SJCRH30 (cell line): ENCODE measurements around the gene ZNF732. TPM values are rescaled to one million over a fixed set of nuclear protein-coding genes. Genes with fewer than 3 reads are reported as not detected.
"Not testable (repeated sequence)": the region's sequence is repeated elsewhere in the genome, so short reads cannot be mapped to it uniquely, and the experiment has no call there.

Source experiments
- DNase-seq, 2 experiments: peaks; one replicate each; pipeline ENCODE4 v3.0.0-alpha.2; 2015 to 2020
- H3K27ac ChIP-seq: fragments of 250-450 bp; sonication (Bioruptor Pico); 2 replicates; pipeline ENCODE4 v1.5.1; 2020; ENCODE audit warnings: mild to moderate bottlenecking, moderate library complexity
- H3K27me3 ChIP-seq: fragments of 250-450 bp; sonication (Bioruptor Pico); 2 replicates; pipeline ENCODE4 v1.5.1; 2020; ENCODE audit warnings: mild to moderate bottlenecking, moderate library complexity
- H3K36me3 ChIP-seq: fragments of 250-450 bp; sonication (Bioruptor Pico); 2 replicates; pipeline ENCODE4 v1.5.1; 2020; ENCODE audit warnings: mild to moderate bottlenecking, moderate library complexity
- H3K4me1 ChIP-seq: fragments of 250-450 bp; sonication (Bioruptor Pico); 2 replicates; pipeline ENCODE4 v1.5.1; 2020; ENCODE audit warnings: mild to moderate bottlenecking, moderate library complexity
- H3K4me3 ChIP-seq: fragments of 250-450 bp; sonication (Bioruptor Pico); 2 replicates; pipeline ENCODE4 v1.5.1; 2020; ENCODE audit warnings: mild to moderate bottlenecking, moderate library complexity
- H3K9me3 ChIP-seq: fragments of 250-450 bp; sonication (Bioruptor Pico); replicated peaks from 2 replicates; pipeline ENCODE4 v1.5.1; 2020; ENCODE audit warnings: mild to moderate bottlenecking, moderate library complexity
- total RNA-seq: library from RNA; depleted of rRNA; stranded (reverse); fragments of >200 nt; shearing (Covaris generic); gene quantifications from 2 replicates; pipeline ENCODE4 v1.2.3, GENCODE V29; 2014

Gene ZNF732
- total RNA-seq, 1 experiment from 2014 or later = not detected

DNA sequence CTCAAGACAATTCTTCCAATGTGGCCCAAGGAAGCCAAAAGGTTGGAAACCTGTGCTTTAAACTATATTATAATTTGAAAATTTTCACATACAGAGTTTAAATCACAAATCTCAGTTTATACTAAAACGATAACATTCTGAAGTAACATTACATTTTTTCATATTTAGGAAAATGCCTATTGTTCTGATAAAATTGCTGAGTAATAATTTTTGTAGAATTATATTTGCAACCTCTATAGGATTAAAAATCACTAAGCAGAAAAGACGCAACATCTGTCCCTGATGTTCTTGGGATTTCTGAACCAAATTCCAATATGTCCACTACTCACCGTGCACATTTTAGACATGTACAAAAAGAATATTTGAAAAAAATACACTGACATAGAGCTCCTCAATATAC lies 10.5 kb downstream of the ZNF732 start:
- no peaks in the 10 kb centered on the region for H3K4me1 ChIP-seq
- H3K27me3 ChIP-seq = no peaks in the 10 kb centered on the region
- no peak overlapping the region for H3K27ac ChIP-seq
- no peaks in the 10 kb centered on the region for H3K36me3 ChIP-seq
- H3K4me3 ChIP-seq = no peak overlapping the region
- DNase-seq = no peak
- H3K9me3 ChIP-seq = no peaks in the 10 kb centered on the region

DNA sequence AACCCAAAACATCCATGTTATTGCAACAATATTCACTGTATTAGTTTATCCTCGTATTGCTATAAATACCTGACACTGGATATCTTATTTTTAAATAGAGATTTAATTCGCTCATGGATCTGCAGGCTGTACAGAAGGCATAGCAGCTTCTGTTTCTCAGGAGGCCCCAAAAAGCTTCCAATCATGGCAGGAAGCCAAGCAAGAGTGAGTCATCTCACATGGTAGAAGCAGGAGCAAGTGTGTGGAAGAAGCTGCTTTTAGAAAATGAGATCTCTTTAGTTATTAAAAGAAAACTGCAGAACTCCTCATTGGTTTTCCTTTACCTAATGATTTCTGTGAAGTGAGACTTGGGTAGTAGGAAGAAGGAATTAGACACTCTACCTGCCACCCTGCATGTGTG lies 16.4 kb downstream of the ZNF732 start:
- Histone ChIP-seq H3K4me1 (no peaks in the 10 kb centered on the region), H3K36me3 (no peaks in the 10 kb centered on the region), H3K27ac (no peak overlapping the region), H3K27me3 (no peaks in the 10 kb centered on the region), H3K4me3 (no peak overlapping the region), H3K9me3 (no peaks in the 10 kb centered on the region)
- peak; percentile 20 to 38 for DNase-seq

DNA sequence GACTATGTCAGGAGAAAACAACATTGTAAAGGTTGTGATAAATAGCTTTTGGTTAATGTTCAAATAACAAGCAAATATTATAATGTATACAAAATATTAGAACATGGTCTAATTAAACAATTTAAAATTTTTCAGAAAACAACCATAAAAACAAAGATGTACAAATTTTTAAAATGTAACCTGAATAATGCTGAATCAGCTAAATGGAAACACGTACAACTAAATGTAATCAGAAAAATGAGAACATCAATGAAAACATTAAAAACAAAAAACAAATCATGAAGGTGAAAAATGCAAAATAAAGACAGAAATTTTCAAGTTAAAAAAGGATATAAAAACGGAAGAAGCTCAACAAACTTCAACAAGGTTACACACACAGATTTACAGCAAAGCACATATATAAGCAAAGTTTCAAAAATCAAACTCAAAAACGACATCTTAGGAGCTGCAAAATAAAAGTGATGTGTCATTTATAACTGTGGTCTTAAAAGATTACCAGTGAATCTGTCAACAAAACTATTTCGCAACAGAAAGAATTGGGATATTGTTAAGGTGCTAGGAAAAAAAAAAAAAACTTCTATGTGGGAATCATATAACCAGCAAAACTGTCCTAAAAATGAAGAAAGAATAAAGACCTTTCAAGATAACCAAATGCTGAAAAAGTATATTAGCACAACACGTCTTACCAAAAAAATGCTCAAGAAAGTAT lies 31.8 kb downstream of the ZNF732 start:
- H3K4me3 ChIP-seq = no peak overlapping the region
- H3K27ac ChIP-seq = no peak overlapping the region
- H3K9me3 ChIP-seq = peaks cover 32% of the 10 kb centered on the region
- no peaks in the 10 kb centered on the region for H3K4me1 ChIP-seq
- H3K27me3 ChIP-seq = no peaks in the 10 kb centered on the region
- DNase-seq = no peak
- H3K36me3 ChIP-seq = no peaks in the 10 kb centered on the region

GRCh38 chr4:271492-272103 lies 33.7 kb downstream of the ZNF732 start:
- H3K9me3 ChIP-seq = peaks cover 33% of the 10 kb centered on the region
- no peaks in the 10 kb centered on the region for H3K27me3 ChIP-seq
- DNase-seq = no peak
- no peaks in the 10 kb centered on the region for H3K4me1 ChIP-seq
- no peak overlapping the region for H3K4me3 ChIP-seq
- no peaks in the 10 kb centered on the region for H3K36me3 ChIP-seq
- no peak overlapping the region for H3K27ac ChIP-seq

DNA sequence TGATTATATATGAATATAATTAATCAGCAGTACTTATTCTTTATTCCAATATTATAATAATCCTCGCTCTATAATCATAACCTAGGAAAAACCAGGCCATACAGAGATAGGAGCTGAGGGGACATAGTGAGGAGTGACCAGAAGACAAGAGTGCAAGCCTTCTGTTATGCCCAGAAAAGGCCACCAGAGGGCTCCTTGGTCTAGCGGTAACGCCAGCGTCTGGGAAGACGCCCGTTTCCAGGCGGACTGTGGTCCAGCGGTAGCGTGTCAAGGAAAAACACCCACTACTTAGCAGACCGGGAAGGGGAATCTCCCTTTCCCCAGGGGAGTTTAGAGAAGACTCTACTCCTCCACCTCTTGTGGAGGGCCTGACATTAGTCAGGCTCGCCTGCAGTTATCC lies 46.0 kb downstream of the ZNF732 start:
- H3K36me3 ChIP-seq, H3K27me3 ChIP-seq, H3K4me3 ChIP-seq, H3K4me1 ChIP-seq, H3K27ac ChIP-seq: not testable (repeated sequence)
- peaks cover 12% of the 10 kb centered on the region; the same call in 1 of the 2 replicates for H3K9me3 ChIP-seq
- peak; percentile 22 to 33 for DNase-seq

DNA sequence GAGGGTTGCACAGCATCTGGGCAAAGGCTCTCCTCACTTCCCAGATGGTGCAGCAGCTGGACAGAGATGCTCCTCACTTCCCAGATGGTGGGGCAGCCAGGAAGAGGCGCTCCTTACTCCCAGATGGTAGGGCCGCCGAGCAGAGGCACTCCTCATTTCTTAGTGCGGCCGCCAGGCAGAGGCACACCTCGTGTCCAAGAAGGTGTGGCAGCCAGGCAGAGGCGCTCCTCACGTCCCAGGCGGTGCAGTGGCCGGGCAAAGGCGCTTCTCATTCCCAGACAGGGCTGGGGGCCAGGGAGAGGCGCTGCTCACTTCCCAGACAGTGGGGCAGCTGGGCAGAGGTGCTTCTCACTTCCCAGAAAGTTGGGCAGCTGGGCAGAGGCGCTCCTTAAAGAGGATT lies 48.8 kb downstream of the ZNF732 start:
- Histone ChIP-seq H3K9me3 (peaks cover 20% of the 10 kb centered on the region), H3K4me3 (no peak overlapping the region), H3K27me3 (no peaks in the 10 kb centered on the region), H3K27ac (no peak overlapping the region), H3K4me1 (no peaks in the 10 kb centered on the region), H3K36me3 (no peaks in the 10 kb centered on the region)
- no peak for DNase-seq

DNA sequence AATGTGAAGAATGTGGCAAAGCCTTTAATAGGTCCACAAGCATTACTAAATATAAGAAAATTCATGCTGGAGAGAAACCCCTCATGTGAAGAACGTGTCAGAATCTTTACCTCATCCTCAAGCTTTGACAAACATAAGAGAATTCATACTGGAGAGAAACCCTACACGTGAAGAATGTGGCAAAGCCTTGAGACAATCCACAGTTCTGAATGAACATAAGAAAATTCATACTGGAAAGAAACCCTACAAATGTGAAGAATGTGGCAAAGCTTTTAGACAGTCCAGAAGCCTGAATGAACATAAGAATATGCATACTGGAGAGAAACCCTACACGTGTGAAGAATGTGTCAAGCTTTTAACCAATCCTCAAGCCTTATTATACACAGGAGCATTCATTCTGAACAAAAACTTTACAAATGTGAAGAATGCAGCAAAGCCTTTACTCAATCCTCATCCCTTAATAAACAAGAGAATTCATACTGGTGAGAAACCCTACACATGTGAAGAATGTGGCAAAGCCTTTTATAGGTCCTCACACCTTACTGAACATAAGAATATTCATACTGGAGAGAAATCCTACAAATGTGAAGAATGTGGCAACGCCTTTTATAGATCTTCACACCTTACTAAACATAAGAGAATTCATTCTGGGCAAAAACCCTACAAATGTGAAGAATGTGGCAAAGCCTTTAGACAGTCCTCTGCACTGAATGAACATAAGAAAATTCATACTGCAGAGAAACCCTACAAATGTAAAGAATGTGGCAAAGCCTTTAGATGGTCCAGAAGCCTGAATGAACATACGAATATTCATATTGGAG lies 51.1 kb downstream of the ZNF732 start:
- Histone ChIP-seq H3K36me3 (no peaks in the 10 kb centered on the region), H3K4me3 (no peak overlapping the region), H3K27me3 (no peaks in the 10 kb centered on the region), H3K9me3 (peaks cover 14% of the 10 kb centered on the region), H3K27ac (no peak overlapping the region), H3K4me1 (no peaks in the 10 kb centered on the region)
- no peak for DNase-seq

DNA sequence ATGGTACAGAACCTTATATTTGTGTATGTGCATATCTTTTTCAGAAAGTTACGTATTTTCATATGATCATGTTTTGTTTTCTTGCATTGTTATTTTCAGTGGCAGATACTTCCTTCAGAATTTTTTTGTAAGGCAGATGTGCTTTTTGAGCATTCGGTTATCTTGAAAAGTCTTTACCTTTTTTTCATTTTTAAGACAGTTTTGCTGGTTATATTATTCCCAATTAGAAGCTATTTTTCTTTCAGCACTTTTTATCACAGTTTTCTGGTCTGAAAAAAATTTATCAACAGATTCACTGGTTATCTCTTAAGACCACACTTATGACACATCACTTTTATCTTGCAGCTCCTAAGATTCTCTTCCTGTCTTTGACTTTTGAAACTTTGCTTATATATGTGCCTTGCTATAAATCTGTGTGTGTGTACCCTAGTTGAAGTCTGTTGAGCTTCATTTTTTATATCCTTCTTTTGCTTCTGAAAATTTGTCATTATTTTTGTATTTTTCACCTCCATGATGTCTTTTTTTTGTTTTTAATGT lies 53.1 kb downstream of the ZNF732 start:
- Histone ChIP-seq H3K4me1 (no peaks in the 10 kb centered on the region), H3K36me3 (no peaks in the 10 kb centered on the region), H3K27ac (no peak overlapping the region), H3K4me3 (no peak overlapping the region), H3K27me3 (no peaks in the 10 kb centered on the region), H3K9me3 (peaks cover 11% of the 10 kb centered on the region)
- DNase-seq = no peak

DNA sequence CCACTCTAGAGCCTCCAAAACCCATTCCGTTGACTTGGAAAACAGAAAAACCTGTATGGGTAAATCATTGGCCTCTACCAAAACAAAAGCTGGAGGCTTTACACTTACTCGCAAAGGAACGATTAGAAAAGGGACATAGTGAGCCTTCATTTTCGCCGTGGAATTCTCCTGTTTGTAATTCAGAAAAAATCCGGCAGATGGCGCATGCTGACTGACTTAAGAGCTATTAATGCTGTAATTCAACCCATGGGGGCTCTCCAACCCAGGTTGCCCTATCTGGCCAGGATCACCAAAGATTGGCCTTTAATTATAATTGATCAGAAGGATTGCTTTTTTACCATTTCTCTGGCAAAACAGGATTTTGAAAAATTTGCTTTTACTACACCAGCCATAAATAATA lies 60.8 kb downstream of the ZNF732 start:
- Histone ChIP-seq H3K9me3 (peaks cover 6% of the 10 kb centered on the region), H3K27me3 (no peaks in the 10 kb centered on the region), H3K36me3 (no peaks in the 10 kb centered on the region), H3K4me3 (no peak overlapping the region), H3K27ac (no peak overlapping the region), H3K4me1 (peaks cover 13% of the 10 kb centered on the region; the same call in 1 of the 2 replicates)
- peak; percentile 44 to 79 for DNase-seq

DNA sequence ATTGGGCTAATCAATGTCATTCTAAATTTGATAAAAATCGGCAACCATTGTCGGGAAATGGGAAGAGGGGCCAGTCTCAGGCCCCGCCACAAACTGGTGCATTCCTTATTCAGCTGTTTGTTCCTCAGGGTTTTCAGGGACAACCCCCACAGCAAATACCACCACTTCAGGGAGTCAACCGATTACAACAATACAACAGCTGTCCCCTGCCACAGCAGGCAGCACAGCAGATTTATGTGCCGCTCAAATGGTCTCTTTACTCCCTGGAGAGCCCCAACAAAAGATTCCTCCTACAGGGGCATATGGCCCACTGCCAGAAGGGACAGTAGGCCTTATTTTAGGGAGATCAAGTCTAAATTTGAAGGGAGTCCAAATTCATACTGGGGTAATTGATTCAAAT lies 61.8 kb downstream of the ZNF732 start:
- no peak overlapping the region for H3K4me3 ChIP-seq
- H3K36me3 ChIP-seq = no peaks in the 10 kb centered on the region
- H3K4me1 ChIP-seq = peaks cover 13% of the 10 kb centered on the region; the same call in 1 of the 2 replicates
- DNase-seq = peak; percentile 57 to 75
- H3K27ac ChIP-seq = peak overlapping the region; percentile 12; the same call in 1 of the 2 replicates
- H3K9me3 ChIP-seq = peaks cover 6% of the 10 kb centered on the region
- H3K27me3 ChIP-seq = no peaks in the 10 kb centered on the region

GRCh38 chr4:242121-242848 lies 63.0 kb downstream of the ZNF732 start:
- Histone ChIP-seq H3K36me3 (no peaks in the 10 kb centered on the region), H3K4me3 (peak overlapping the region; percentile 18), H3K9me3 (peaks cover 6% of the 10 kb centered on the region), H3K27ac (no peak overlapping the region), H3K4me1 (peaks cover 13% of the 10 kb centered on the region; the same call in 1 of the 2 replicates), H3K27me3 (no peaks in the 10 kb centered on the region)
- DNase-seq = peak; percentile 50 to 86

DNA sequence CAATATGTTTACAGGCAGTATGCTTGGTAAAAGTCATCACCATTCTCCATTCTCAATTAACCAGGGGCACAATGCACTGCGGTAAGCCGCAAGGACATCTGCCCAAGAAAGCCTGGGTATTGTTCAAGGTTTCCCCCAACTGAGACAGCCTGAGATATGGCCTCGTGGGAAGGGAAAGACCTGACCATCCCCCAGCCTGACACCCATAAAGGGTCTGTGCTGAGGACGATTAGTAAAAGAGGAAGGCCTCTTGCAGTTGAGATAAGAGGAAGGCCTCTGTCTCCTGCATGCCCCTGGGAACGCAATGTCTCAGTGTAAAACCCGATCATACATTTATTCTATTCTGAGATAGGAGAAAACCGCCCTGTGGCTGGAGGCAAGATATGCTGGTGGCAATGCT lies 63.9 kb downstream of the ZNF732 start:
- DNase-seq, H3K9me3 ChIP-seq, H3K4me3 ChIP-seq, H3K27ac ChIP-seq, H3K27me3 ChIP-seq, H3K36me3 ChIP-seq: not testable (repeated sequence)
- H3K4me1 ChIP-seq = peaks cover 13% of the 10 kb centered on the region; the same call in 1 of the 2 replicates

- H3K4me1 ChIP-seq = no peaks in the 10 kb centered on the region
- DNase-seq = no peak
- H3K36me3 ChIP-seq = no peaks in the 10 kb centered on the region
- H3K9me3 ChIP-seq = peaks cover 1% of the 10 kb centered on the region; the same call in 1 of the 2 replicates
- no peak overlapping the region for H3K4me3 ChIP-seq
- no peaks in the 10 kb centered on the region for H3K27me3 ChIP-seq
- no peak overlapping the region for H3K27ac ChIP-seq
These were observed 69.2 kb downstream of the ZNF732 start for GRCh38 chr4:236028-236427.

GRCh38 chr4:234178-234577 lies 71.1 kb downstream of the ZNF732 start:
- Histone ChIP-seq H3K27ac (no peak overlapping the region), H3K4me3 (no peak overlapping the region), H3K27me3 (no peaks in the 10 kb centered on the region), H3K36me3 (no peaks in the 10 kb centered on the region), H3K9me3 (no peaks in the 10 kb centered on the region; the same call in 1 of the 2 replicates), H3K4me1 (no peaks in the 10 kb centered on the region)
- no peak for DNase-seq
